Measurements from ENCODE around the gene OSBPL2. TPM values are rescaled to one million over a fixed set of nuclear protein-coding genes. Genes with fewer than 3 reads are reported as not detected.

Gene OSBPL2
- total and polyA plus RNA-seq, 2 donors (not counting 1 experiment from before 2014, with no cell fraction given) = 28.1 to 74.3 TPM

DNA sequence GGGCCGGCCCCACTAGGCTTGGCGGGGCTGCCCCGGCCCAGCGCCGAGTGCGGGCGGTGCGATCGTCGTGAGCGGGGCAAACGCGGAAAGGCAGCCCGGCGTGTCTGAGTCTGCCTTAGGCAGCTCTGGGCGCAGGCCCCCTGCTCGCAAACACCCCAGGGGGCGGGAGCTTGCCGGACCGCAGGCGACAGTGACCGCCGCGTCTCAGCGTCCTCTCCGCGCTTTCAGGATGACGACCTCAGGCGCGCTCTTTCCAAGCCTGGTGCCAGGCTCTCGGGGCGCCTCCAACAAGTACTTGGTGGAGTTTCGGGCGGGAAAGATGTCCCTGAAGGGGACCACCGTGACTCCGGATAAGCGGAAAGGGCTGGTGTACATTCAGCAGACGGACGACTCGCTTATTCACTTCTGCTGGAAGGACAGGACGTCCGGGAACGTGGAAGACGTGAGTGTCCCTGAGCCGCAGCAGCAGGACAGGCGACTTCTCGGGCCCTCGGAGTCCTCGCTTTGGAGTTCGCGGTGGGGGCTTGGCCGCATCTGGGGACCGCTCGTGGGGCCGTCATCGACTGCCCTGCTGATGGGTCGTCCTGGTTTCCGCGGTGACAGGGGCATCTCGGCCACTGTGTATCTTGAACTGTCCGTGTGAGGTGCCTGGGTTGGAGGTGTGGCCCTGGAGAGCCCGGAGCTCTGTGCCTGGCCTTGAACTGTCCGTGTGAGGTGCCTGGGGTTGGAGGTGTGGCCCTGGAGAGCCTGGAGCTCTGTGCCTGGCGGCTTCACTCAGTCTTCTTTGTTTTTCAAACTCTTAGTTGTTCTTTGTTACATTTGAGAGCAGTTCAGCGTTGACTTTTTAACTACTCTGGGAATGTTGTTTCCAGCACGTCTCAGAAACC lies 65.3 kb downstream of the OSBPL2 start:
- H3K4me3 ChIP-seq (ENCODE audit: control extremely low read depth in 1 of 5, extremely low read depth in 1 of 5, insufficient read depth in 1 of 5, low read depth in 2 of 5, low read length in 4 of 5) = peak overlapping the region; percentile 35 to 88 (median 70)
- Mint-ChIP-seq H3K27ac (peak overlapping the region; percentile 65), H3K4me3 (peak overlapping the region; percentile 87), H3K9me3 (ENCODE audit: insufficient read depth) (no peaks in the 10 kb centered on the region), H3K27me3 (no peaks in the 10 kb centered on the region), H3K4me1 (peaks cover 23% of the 10 kb centered on the region)
- no peak for ATAC-seq (ENCODE audit: low read depth)
- WGBS (ENCODE audit: insufficient coverage) = 7% methylated on average over 66 of the region's 66 CpGs
- H3K4me2 ChIP-seq (replicated peaks; ENCODE audit: low read depth, low read length, poor library complexity, severe bottlenecking) = peak overlapping the region; percentile 100
- peaks cover 0 to 46% of the 10 kb centered on the region in 2 experiments for H3K36me3 ChIP-seq (replicated peaks in 1 of 2; ENCODE audit: control extremely low read depth in 1 of 2, control insufficient read depth in 1 of 2, extremely low read depth in 1 of 2, insufficient read depth in 2 of 2, low read length in 1 of 2)
- no peaks in the 10 kb centered on the region for H3K9me3 ChIP-seq (ENCODE audit: control extremely low read depth in 1 of 3, control insufficient read depth in 2 of 3, insufficient read depth in 1 of 3, low read length in 2 of 3)
- ChIA-PET CTCF (interaction anchor here (9.2 kb wide), 1 partner anchor 79 kb away, joined by 81 read pairs; no protein-coding TSS in a partner anchor), POLR2A (interaction anchor here (0.6 to 1.6 kb wide), 4 partner anchors 34 to 314 kb away, joined by 3 to 15 read pairs (median 4); partner anchors contain the start of gene RPS21)
- H2AFZ ChIP-seq (ENCODE audit: insufficient read depth, low read depth, low read length, poor library complexity, severe bottlenecking) = peak overlapping the region; percentile 68
- peaks cover 34% of the 10 kb centered on the region for H3K79me2 ChIP-seq (ENCODE audit: control insufficient read depth, insufficient read depth, low read length)
- intact Hi-C loops (cut with micrococcal nuclease) = loop anchor here (2.0 to 10.0 kb wide), 6 partner anchors 121 to 504 kb away; partner anchors contain the start of genes MTG2 and SLCO4A1
- H4K20me1 ChIP-seq (ENCODE audit: control insufficient read depth, insufficient read depth, low read length, poor library complexity, severe bottlenecking) = peaks cover 56% of the 10 kb centered on the region
- peak overlapping the region in 1 of 2 donors; percentile 74 for H3K27ac ChIP-seq (ENCODE audit: low read length in 2 of 2)
- TF ChIP-seq EZH2 (IDR thresholded peaks at IDR 0.05; ENCODE audit: borderline replicate concordance, insufficient read depth, low read depth, low read length, poor library complexity, severe bottlenecking) = no peak
- TF ChIP-seq, protein P1, sequence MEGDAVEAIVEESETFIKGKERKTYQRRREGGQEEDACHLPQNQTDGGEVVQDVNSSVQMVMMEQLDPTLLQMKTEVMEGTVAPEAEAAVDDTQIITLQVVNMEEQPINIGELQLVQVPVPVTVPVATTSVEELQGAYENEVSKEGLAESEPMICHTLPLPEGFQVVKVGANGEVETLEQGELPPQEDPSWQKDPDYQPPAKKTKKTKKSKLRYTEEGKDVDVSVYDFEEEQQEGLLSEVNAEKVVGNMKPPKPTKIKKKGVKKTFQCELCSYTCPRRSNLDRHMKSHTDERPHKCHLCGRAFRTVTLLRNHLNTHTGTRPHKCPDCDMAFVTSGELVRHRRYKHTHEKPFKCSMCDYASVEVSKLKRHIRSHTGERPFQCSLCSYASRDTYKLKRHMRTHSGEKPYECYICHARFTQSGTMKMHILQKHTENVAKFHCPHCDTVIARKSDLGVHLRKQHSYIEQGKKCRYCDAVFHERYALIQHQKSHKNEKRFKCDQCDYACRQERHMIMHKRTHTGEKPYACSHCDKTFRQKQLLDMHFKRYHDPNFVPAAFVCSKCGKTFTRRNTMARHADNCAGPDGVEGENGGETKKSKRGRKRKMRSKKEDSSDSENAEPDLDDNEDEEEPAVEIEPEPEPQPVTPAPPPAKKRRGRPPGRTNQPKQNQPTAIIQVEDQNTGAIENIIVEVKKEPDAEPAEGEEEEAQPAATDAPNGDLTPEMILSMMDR (IDR thresholded peaks at IDR 0.05) = no peak
- DNase-seq = peak; percentile 51
- peaks cover 15 to 29% of the 10 kb centered on the region in 2 donors for H3K4me1 ChIP-seq (ENCODE audit: control insufficient read depth in 2 of 2, insufficient read depth in 2 of 2, low read length in 2 of 2)
- H3K9ac ChIP-seq (ENCODE audit: low read length) = peak overlapping the region; percentile 87
- H3K27me3 ChIP-seq (replicated peaks in 1 of 4; ENCODE audit: control extremely low read depth in 1 of 4, control insufficient read depth in 3 of 4, insufficient read depth in 4 of 4, low read length in 3 of 4) = no peaks in the 10 kb centered on the region
